Measurements from ENCODE around the gene TMEM18.

- no peak for TF ChIP-seq ZNF134 (CRISPR knock-in tag; conservative IDR thresholded peaks at IDR 0.05)
- no peak for TF ChIP-seq ZNF263 (CRISPR knock-in tag; IDR thresholded peaks at IDR 0.05; ENCODE audit: borderline replicate concordance)
- TF ChIP-seq, protein P1, sequence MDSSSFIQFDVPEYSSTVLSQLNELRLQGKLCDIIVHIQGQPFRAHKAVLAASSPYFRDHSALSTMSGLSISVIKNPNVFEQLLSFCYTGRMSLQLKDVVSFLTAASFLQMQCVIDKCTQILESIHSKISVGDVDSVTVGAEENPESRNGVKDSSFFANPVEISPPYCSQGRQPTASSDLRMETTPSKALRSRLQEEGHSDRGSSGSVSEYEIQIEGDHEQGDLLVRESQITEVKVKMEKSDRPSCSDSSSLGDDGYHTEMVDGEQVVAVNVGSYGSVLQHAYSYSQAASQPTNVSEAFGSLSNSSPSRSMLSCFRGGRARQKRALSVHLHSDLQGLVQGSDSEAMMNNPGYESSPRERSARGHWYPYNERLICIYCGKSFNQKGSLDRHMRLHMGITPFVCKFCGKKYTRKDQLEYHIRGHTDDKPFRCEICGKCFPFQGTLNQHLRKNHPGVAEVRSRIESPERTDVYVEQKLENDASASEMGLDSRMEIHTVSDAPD (CRISPR knock-in tag; IDR thresholded peaks at IDR 0.05), result no peak
- TF ChIP-seq TARDBP (IDR thresholded peaks at IDR 0.05), result no peak
Observed at GRCh38 chr2:665340-666073, 11.7 kb downstream of the TMEM18 start.

Data from K562 (cell line).